Measurements from ENCODE around the gene CCDC6.

Gene CCDC6

DNA sequence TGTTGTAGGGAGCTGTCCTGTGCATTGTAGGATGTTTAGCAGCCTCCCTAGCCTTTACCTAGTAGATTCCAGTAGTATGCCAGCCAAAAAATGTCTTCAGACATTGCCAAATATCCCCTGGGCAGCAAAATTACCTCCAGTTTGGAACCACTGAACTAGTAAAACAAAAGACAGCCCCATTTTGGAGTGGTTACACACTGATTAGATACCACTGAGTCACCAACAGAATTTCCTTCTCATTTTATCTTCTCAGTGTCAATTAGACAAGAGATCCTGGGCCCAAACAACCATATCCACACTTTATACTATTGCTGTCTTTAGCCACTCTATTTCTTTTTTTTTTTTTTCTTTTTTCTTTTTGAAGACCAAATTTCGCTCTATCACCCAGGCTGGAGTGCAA, 3.5 kb upstream of the CCDC6 start:
- H3K4me1 ChIP-seq (ENCODE audit: insufficient read depth, low read length, severe bottlenecking), result peaks cover 24% of the 10 kb centered on the region
- no peak overlapping the region for H3K9ac ChIP-seq (ENCODE audit: low read length)
- H3K79me2 ChIP-seq (ENCODE audit: insufficient read depth, low read length), result peaks cover 12% of the 10 kb centered on the region
- H3K4me2 ChIP-seq (ENCODE audit: low read length), result no peak overlapping the region
- H3K27ac ChIP-seq (ENCODE audit: low read depth, low read length, poor library complexity, severe bottlenecking), result no peak overlapping the region
- no peaks in the 10 kb centered on the region for H3F3A ChIP-seq (ENCODE audit: insufficient read depth, low read length)
- no peak overlapping the region for H2AFZ ChIP-seq (ENCODE audit: low read length)
- no peaks in the 10 kb centered on the region for H3K9me2 ChIP-seq (ENCODE audit: low read depth, low read length)
- H3K9me3 ChIP-seq (ENCODE audit: low read length), result peaks cover 11% of the 10 kb centered on the region
- no peaks in the 10 kb centered on the region; the same call in 1 of the 2 replicates for H3K36me3 ChIP-seq (ENCODE audit: insufficient read depth, low read length)
- H3K4me3 ChIP-seq (ENCODE audit: low read depth, low read length, poor library complexity, severe bottlenecking), result no peak overlapping the region
- H3K27me3 ChIP-seq (ENCODE audit: insufficient read depth, low read length), result no peaks in the 10 kb centered on the region
- no peaks in the 10 kb centered on the region for H4K20me1 ChIP-seq (ENCODE audit: insufficient read depth, low read length)
- no peak for TF ChIP-seq EZH2 (IDR thresholded peaks at IDR 0.05; ENCODE audit: borderline replicate concordance, low read length)
- TF ChIP-seq, protein P1, sequence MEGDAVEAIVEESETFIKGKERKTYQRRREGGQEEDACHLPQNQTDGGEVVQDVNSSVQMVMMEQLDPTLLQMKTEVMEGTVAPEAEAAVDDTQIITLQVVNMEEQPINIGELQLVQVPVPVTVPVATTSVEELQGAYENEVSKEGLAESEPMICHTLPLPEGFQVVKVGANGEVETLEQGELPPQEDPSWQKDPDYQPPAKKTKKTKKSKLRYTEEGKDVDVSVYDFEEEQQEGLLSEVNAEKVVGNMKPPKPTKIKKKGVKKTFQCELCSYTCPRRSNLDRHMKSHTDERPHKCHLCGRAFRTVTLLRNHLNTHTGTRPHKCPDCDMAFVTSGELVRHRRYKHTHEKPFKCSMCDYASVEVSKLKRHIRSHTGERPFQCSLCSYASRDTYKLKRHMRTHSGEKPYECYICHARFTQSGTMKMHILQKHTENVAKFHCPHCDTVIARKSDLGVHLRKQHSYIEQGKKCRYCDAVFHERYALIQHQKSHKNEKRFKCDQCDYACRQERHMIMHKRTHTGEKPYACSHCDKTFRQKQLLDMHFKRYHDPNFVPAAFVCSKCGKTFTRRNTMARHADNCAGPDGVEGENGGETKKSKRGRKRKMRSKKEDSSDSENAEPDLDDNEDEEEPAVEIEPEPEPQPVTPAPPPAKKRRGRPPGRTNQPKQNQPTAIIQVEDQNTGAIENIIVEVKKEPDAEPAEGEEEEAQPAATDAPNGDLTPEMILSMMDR (IDR thresholded peaks at IDR 0.05; ENCODE audit: low read length), result no peak

GRCh38 chr10:59908808-59909143, 2.4 kb upstream of the CCDC6 start:
- H3K9me2 ChIP-seq (ENCODE audit: low read depth, low read length), result no peaks in the 10 kb centered on the region
- no peaks in the 10 kb centered on the region for H3F3A ChIP-seq (ENCODE audit: insufficient read depth, low read length)
- H2AFZ ChIP-seq (ENCODE audit: low read length), result peak overlapping the region; percentile 70
- H4K20me1 ChIP-seq (ENCODE audit: insufficient read depth, low read length), result no peaks in the 10 kb centered on the region
- peak overlapping the region; percentile 96 for H3K4me2 ChIP-seq (ENCODE audit: low read length)
- H3K79me2 ChIP-seq (ENCODE audit: insufficient read depth, low read length), result peaks cover 22% of the 10 kb centered on the region
- H3K4me3 ChIP-seq (ENCODE audit: low read depth, low read length, poor library complexity, severe bottlenecking), result peak overlapping the region; percentile 87
- peak overlapping the region; percentile 95 for H3K27ac ChIP-seq (ENCODE audit: low read depth, low read length, poor library complexity, severe bottlenecking)
- TF ChIP-seq, protein P1 (IDR thresholded peaks at IDR 0.05; ENCODE audit: low read length), result no peak
- TF ChIP-seq EZH2 (IDR thresholded peaks at IDR 0.05; ENCODE audit: borderline replicate concordance, low read length), result no peak
- H3K27me3 ChIP-seq (ENCODE audit: insufficient read depth, low read length), result no peaks in the 10 kb centered on the region
- H3K4me1 ChIP-seq (ENCODE audit: insufficient read depth, low read length, severe bottlenecking), result peaks cover 34% of the 10 kb centered on the region
- peak overlapping the region; percentile 88; the same call in 1 of the 2 replicates for H3K9ac ChIP-seq (ENCODE audit: low read length)
- H3K36me3 ChIP-seq (ENCODE audit: insufficient read depth, low read length), result no peaks in the 10 kb centered on the region
- peaks cover 3% of the 10 kb centered on the region for H3K9me3 ChIP-seq (ENCODE audit: low read length)

DNA sequence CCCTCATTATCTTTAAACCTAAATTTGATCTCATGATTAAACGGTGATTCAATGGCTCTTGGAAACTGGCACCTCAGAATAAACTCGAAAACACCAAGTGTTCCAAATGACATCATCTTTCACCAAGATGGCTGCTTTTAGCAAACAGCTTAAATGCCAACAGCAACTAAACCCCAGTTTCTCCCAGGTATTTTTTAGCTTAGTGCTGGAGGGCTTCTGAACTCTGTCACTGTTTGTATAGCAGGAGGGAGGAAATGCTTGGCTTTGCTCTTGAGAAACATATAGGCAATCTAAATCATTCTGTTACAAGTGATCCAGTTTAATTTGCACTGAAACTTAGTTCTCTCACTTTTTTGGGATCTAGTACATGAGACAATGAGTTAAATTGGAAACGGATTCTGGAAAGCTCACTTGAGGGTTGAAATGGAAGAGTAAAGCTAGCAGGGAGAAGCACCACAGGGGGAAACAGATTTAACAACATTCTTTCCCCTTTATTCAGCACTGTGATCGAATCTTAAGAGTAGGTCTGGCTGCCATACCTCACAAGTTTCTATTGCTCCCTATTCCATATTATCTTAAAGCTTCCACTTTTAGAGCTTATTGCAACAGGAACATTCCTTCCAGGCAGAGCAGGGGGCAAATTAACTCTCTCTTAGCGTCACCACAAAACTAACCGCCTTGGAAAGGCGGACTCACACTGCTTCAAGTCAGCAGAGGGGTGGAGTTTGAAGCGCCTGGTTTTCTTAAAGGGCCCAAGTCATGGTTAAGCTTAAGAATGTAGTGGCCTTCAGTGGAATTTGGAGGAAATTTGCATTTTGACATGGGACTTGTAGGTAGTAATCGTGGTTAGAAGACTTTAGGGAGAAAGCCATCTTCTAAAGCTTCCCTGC, 1.8 kb upstream of the CCDC6 start:
- no peak for TF ChIP-seq EZH2 (IDR thresholded peaks at IDR 0.05; ENCODE audit: borderline replicate concordance, low read length)

More for the DNA sequence above, 1.8 kb upstream of the CCDC6 start:
- Histone ChIP-seq H3K9me3 (ENCODE audit: low read length) (no peaks in the 10 kb centered on the region), H2AFZ (ENCODE audit: low read length) (peak overlapping the region; percentile 70), H3K9me2 (ENCODE audit: low read depth, low read length) (no peaks in the 10 kb centered on the region), H3K9ac (ENCODE audit: low read length) (peak overlapping the region; percentile 88), H3K4me3 (ENCODE audit: low read depth, low read length, poor library complexity, severe bottlenecking) (peak overlapping the region; percentile 87), H3K36me3 (ENCODE audit: insufficient read depth, low read length) (0 out of 2 replicates have a peak, but pooled peaks cover 4% of the 10 kb centered on the region), H3K79me2 (ENCODE audit: insufficient read depth, low read length) (peaks cover 29% of the 10 kb centered on the region), H3K27ac (ENCODE audit: low read depth, low read length, poor library complexity, severe bottlenecking) (peak overlapping the region; percentile 95), H4K20me1 (ENCODE audit: insufficient read depth, low read length) (no peaks in the 10 kb centered on the region), H3F3A (ENCODE audit: insufficient read depth, low read length) (no peaks in the 10 kb centered on the region), H3K4me1 (ENCODE audit: insufficient read depth, low read length, severe bottlenecking) (peaks cover 40% of the 10 kb centered on the region), H3K4me2 (ENCODE audit: low read length) (peak overlapping the region; percentile 96), H3K27me3 (ENCODE audit: insufficient read depth, low read length) (no peaks in the 10 kb centered on the region)

All from OCI-LY1 (cell line).